ENCODE measurements around the gene OGFRL1.
"Not testable (repeated sequence)": the region's sequence is repeated elsewhere in the genome, so short reads cannot be mapped to it uniquely, and the experiment has no call there.

Gene OGFRL1

DNA sequence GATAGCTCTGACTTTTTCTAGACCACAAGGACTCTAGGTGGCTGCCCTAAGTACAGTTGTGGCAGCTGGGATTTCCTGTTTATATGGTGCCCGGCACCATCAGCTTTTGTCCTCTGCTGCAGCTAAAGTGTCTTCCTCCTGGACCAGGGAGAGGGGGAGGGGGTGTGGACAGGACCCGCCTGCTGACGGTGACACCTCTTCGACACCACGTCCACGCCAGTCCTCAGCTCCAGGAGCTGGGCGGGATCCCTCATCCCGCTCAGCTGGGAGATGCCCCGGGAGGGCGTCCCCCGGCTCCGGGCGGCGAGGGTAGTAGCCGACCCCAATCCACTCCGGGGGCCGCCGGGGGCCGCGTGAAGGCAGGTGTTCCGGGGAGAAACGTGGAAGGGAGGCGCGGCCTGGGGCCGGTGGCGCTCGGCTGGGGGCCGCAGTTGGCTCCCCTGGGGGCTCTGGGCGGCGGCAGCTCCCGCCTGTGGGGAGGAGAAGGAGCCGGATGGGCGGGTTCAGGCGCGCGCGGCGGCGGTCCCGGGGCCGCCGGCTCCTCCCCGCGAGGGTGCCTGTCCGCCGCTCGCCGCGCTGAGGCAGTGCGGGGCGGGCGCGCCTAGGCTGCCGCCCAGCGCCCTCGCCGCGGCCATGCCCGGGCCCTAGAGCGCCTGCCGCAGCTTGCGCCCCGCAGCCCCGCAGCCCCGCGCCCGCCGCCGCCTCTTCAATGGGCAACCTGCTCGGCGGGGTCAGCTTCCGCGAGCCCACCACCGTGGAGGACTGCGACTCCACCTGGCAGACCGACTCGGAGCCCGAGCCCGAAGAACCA is at the start of gene OGFRL1:
Gene OGFRL1 (plus strand): TSS at position 584 of the 811 bp plus-strand sequence. CDS start 126 bp downstream, at position 710.
- DNase-seq (ENCODE audit: low read depth) = peak; percentile 80

GRCh38 chr6:71239694-71240093 is 48.9 kb upstream of the OGFRL1 start:
- no peak for DNase-seq (ENCODE audit: low read depth)

- no peak for DNase-seq (ENCODE audit: low read depth)
These were observed 43.2 kb upstream of the OGFRL1 start for GRCh38 chr6:71245265-71246049.

DNA sequence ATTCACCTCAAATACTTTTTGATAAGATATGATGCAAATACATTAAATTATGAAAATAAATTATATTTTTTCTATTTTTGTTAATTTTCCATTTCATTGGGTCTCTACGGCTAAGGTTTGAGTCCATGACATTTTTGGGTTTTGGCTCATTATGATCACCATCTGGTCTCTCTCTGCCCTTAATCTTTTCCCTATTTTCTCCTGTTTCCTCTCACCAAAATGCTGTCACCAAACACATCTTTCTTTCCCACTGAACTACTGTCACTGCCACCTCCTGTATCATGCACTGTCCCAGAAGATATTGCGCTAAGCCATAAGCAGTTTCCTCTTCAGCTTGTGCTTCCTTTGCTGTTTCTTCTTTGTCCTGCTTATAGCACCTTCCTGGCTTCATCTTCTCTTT is 42.0 kb upstream of the OGFRL1 start:
- DNase-seq (ENCODE audit: low read depth) = no peak

GRCh38 chr6:71248306-71248765 is 40.3 kb upstream of the OGFRL1 start:
- peak; percentile 68 for DNase-seq (ENCODE audit: low read depth)

GRCh38 chr6:71248878-71249544 is 39.6 kb upstream of the OGFRL1 start:
- no peak for DNase-seq (ENCODE audit: low read depth)

- DNase-seq (ENCODE audit: low read depth) = peak; percentile 91
These were observed 38.5 kb upstream of the OGFRL1 start for GRCh38 chr6:71250099-71250602.

GRCh38 chr6:71252410-71252809 is 36.2 kb upstream of the OGFRL1 start:
- DNase-seq (ENCODE audit: low read depth) = no peak

GRCh38 chr6:71252960-71253359 is 35.7 kb upstream of the OGFRL1 start:
- DNase-seq (ENCODE audit: low read depth) = no peak

- no peak for DNase-seq (ENCODE audit: low read depth)
These were observed 34.3 kb upstream of the OGFRL1 start for GRCh38 chr6:71254323-71254722.

GRCh38 chr6:71258078-71258866 is 30.3 kb upstream of the OGFRL1 start:
- peak; percentile 69 for DNase-seq (ENCODE audit: low read depth)

DNA sequence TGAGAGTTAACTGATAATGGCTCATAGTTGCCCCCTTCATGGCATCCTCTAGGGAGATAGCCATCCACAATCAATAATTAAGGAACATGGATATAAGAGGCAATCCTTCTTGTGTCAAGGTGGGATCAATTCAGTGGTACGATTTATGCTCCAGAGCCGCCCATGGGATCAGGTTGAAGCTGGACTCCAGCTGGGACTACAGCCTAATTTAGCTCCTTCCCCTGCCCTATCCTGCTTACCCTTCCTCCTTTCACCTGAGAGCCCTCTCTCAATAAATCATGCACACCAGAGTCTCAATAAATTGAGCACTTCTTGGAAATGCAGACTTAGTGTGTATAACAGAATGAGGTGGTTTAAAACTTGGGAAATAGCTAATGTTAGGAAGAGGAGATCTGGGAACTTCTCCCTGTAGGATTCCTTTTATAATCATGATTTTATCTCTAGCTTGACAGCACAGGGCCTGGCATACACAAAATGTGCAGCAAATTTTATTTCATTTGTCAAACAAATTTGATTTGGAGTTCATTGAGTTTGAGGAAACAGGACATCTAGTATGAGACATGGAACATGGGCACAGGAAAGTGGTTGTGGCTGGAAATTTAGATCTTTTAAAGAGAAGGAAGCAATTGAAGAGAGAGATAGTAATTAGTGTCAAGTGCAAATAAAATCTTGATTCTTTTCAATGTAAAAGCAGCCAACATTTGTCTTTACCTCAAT is 28.6 kb upstream of the OGFRL1 start:
- DNase-seq (ENCODE audit: low read depth) = no peak

DNA sequence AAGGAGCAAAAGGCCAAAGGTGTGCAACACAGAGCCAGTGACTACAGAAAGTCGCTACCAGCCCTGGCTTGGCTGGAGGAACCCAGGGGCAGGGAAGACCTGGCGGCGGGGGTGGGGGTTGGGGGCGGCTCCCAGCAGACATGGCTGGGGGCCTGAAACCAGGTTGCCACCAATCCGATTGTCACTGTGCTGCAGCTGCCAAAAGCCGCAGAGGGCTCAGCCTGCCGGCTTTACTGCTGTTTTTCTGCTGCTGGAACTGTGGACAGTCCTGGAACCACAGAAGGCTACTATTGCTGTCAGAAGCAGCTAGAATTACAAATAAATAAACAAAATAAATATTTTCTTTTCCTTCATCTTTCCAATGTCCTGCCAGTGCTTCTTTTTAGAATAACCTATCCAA is 25.7 kb upstream of the OGFRL1 start:
- peak; percentile 21 for DNase-seq (ENCODE audit: low read depth)

- not testable (repeated sequence) for DNase-seq (ENCODE audit: low read depth)
These were observed 22.2 kb upstream of the OGFRL1 start for GRCh38 chr6:71266392-71266791.

GRCh38 chr6:71268735-71269437 is 19.7 kb upstream of the OGFRL1 start:
- DNase-seq (ENCODE audit: low read depth) = no peak

DNA sequence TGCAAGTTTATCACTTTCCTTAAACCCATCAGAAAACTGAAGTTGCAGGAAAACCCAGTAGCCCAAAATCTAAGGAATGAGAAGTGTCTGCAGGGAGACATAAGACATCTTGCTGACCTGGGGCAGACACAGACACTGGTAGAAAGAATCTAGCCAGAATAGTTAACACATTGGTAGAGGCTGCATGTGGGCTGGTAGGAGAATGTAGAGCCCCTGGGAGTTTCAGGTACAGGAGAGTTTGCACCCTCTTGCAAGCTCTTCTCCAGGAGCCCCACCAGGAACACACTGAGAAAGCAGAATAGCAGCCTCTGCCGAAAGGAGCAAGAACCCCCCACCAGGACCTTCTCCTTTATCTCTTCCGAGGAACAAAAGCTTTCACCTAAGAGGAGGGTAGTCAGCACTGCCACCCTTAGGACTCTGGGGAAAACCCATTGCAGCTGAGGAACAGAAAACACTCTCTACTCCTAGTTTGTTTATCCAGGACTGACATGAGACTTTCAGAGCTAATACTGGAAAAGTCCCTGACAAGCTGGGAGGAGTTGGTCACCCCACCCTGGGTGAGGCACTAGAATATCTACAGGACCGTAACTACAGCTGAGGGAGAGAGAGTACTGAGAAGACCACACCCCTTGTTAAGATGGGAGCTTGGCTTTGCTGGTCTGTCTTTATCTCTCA is 10.5 kb upstream of the OGFRL1 start:
- DNase-seq (ENCODE audit: low read depth) = no peak

DNA sequence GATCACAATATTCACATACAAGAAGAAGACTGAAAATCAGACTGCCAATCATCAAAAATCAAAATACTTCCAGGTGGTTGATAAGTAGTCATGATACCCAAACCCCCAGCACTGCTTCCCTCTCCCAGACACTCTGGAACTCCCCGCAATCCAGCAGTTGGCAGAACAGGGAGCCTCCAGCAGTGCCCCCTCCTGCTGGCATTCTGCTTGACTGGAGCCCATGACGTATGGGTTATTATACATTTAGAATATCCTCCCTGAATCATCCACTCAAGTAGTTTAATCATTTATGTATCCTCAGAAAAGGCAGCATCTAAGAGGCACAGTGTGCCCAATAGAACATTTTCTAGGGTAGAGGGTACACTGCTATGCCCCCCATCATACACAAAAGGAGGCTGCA is 9.3 kb upstream of the OGFRL1 start:
- no peak for DNase-seq (ENCODE audit: low read depth)

DNA sequence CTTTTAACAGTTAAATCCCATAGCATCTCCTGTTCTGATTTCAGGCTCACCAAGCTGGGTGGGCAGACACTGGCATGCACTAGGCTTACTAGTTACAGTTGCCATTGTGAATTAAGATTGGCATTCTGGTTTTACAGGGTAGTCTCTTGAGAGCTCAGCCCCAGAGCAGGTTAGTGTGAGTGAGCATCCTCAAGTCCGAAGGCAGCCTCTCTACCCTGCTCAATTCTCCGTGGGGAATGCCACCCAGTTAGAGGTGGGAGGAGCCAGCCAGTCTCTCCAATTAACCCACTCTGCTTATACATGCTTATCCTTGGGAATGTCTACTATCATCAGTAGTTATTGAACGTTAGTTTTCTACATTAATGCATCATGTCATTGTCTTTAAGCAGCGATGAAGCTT is 8.9 kb upstream of the OGFRL1 start:
- DNase-seq (ENCODE audit: low read depth) = no peak

DNA sequence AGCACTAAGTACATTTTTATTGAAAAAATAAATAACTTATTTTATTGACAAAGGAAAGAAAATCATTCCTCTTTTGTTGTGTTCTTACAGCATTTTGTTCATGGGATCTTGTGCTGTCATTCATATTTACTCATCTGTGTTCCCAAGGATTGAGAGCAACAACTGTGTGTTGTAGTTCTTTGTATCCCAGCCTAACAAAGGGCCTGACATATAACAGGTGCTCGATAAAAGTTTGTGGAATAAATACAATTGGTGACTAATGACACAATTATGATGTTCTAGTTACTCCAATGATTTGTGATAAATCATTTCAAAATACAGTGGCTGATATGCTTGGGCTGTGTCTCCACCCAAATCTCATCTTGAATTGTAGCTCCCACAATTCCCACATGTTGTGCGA is 7.9 kb upstream of the OGFRL1 start:
- DNase-seq (ENCODE audit: low read depth) = no peak

DNA sequence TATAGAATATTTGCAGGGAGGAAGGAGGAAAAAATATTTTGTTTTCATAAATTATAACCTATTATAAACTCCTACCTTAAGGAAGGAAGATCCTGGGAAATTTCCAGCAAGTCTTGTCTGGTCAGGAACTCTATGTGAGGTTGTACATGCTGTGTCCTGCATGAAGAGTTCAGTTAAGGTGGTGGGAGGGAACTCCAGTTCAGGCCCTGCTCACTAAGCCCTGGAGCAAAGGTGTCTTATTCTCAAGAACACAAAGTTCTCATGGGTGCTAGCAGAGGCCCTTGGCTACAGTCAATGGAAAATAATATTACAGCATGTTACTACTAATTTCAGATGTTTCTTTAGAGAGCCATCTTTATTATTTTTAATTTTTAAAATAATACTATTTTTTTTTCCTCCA is 3.8 kb upstream of the OGFRL1 start:
- no peak for DNase-seq (ENCODE audit: low read depth)

Data from fibroblast of gingiva (primary cell).